ENCODE results near the gene MACROD1.

The MACROD1 gene, protein sequence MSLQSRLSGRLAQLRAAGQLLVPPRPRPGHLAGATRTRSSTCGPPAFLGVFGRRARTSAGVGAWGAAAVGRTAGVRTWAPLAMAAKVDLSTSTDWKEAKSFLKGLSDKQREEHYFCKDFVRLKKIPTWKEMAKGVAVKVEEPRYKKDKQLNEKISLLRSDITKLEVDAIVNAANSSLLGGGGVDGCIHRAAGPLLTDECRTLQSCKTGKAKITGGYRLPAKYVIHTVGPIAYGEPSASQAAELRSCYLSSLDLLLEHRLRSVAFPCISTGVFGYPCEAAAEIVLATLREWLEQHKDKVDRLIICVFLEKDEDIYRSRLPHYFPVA

DNA sequence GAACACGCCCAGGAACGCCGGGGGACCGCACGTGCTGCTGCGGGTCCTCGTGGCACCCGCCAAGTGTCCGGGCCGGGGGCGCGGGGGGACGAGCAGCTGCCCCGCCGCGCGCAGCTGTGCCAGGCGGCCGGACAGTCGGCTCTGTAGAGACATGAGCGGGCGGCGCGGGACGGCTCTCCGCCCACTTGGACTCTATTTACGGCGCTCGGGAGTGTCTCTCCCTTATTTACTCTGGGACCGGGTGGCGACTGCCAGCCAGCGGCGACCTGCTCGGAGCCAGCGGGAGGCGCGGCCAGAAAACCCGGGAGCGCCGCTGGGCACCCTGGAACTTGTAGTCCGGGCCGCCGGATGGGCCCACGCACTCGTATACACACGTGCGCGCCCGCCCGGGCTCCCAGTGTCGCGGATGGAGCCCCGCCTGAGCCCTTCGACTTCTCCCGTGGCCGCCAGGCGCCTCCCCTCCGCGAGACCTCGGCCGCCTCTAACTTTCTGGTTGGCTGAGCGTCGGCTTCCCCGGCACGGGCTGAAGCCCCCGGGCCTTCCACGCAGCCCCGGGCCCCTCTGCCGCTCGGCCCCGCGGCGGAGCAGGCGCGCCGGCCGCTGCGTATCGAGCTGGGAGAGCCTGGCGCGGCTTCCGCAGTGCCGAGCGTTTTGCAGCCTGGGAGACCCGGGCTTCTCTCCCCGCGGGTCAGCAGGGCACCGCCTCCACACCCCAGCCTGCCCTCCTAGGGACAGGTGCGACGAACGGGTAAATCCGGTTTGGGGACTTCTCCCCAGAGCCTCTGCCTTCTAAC is at the start of gene MACROD1:
MACROD1 (minus strand) TSS at position 272 of the 794 bp plus-strand sequence; CDS start at position 153, 119 bp downstream.
- DNase-seq (ENCODE audit: low read depth), result no peak
- peak within 1 kb of the TSS; percentile 80 for H3K4me3 ChIP-seq (ENCODE audit: low read depth, low read length)
- TF ChIP-seq, protein P1, sequence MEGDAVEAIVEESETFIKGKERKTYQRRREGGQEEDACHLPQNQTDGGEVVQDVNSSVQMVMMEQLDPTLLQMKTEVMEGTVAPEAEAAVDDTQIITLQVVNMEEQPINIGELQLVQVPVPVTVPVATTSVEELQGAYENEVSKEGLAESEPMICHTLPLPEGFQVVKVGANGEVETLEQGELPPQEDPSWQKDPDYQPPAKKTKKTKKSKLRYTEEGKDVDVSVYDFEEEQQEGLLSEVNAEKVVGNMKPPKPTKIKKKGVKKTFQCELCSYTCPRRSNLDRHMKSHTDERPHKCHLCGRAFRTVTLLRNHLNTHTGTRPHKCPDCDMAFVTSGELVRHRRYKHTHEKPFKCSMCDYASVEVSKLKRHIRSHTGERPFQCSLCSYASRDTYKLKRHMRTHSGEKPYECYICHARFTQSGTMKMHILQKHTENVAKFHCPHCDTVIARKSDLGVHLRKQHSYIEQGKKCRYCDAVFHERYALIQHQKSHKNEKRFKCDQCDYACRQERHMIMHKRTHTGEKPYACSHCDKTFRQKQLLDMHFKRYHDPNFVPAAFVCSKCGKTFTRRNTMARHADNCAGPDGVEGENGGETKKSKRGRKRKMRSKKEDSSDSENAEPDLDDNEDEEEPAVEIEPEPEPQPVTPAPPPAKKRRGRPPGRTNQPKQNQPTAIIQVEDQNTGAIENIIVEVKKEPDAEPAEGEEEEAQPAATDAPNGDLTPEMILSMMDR (IDR thresholded peaks at IDR 0.05; ENCODE audit: low read depth, low read length, missing control alignments), result no peak

DNA sequence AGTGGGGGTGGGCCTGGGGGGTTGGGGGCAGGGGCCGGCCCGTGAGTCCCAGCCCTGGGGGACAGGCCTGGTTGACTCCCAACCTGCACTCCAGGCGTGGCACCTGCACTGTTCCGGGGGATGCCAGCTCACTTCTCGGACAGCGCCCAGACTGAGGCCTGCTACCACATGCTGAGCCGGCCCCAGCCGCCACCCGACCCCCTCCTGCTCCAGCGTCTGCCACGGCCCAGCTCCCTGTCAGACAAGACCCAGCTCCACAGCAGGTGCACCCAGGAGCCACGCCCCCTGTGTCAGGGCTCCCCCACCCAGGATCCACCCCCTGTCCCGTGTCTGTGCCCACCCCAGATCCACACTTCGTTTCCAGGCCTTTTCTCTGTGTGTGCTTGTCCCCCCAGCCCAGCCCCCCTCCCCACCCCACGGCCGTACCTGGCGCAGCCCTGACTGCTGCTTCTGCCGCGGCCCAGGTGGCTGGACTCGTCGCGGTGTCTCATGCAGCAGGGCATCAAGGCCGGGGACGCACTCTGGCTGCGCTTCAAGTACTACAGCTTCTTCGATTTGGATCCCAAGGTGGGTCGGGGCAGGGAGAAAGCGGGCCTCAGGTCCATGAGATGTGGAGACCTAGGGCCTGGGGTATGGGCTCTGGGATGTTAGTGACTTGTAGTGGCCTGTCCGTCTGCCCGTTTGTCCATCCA is 45.4 kb upstream of the MACROD1 start:
- DNase-seq (ENCODE audit: low read depth), result no peak
- no peak overlapping the region for H3K4me3 ChIP-seq (ENCODE audit: low read depth, low read length)
- TF ChIP-seq, protein P1 (IDR thresholded peaks at IDR 0.05; ENCODE audit: low read depth, low read length, missing control alignments), result no peak

DNA sequence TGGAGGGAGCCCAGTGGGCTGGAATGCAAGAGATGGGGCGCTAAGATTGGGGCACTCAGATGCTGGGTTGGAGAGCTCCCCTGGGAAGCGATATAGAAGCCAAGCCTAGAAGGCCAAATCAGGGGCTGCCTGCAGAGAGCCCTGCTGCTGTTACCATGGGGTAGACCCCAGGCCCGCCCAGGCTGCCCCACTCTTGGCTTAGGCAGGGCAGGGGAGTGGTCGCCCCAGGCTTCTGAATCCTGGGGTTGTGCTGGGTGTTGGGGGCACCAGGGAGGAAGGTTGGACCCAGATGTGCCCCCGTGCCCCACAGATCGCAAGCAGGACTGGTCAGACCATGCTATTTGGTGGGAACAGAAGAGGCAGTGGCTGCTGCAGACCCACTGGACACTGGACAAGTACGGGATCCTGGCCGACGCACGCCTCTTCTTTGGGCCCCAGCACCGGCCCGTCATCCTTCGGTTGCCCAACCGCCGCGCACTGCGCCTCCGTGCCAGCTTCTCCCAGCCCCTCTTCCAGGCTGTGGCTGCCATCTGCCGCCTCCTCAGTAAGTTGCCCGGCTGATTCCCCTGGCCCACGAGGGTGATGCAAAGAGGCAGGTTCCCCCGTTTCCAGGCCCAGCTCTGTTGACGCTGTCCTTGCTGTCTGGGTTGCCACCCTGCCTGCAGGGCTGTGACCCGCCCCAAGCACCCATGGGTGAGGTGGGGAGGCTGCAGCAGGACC is 44.5 kb upstream of the MACROD1 start:
- TF ChIP-seq, protein P1 (IDR thresholded peaks at IDR 0.05; ENCODE audit: low read depth, low read length, missing control alignments), result no peak
- H3K4me3 ChIP-seq (ENCODE audit: low read depth, low read length), result no peak overlapping the region
- DNase-seq (ENCODE audit: low read depth), result no peak

DNA sequence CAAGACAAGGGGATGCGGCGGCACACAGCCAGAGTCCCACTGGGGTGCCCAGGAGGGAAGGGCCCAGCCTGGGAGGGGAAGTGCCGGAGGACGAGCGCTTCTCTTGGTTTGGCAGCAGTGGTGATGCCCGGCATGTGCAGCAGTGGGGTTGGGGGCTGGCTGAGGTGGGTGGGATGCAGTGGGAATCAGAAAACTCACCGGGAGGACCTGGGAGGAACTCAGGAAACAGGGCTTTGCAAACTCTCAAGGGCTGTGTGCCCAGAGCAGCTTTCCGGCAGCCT is 43.6 kb upstream of the MACROD1 start:
- TF ChIP-seq, protein P1 (IDR thresholded peaks at IDR 0.05; ENCODE audit: low read depth, low read length, missing control alignments), result no peak
- no peak overlapping the region for H3K4me3 ChIP-seq (ENCODE audit: low read depth, low read length)
- DNase-seq (ENCODE audit: low read depth), result no peak

DNA sequence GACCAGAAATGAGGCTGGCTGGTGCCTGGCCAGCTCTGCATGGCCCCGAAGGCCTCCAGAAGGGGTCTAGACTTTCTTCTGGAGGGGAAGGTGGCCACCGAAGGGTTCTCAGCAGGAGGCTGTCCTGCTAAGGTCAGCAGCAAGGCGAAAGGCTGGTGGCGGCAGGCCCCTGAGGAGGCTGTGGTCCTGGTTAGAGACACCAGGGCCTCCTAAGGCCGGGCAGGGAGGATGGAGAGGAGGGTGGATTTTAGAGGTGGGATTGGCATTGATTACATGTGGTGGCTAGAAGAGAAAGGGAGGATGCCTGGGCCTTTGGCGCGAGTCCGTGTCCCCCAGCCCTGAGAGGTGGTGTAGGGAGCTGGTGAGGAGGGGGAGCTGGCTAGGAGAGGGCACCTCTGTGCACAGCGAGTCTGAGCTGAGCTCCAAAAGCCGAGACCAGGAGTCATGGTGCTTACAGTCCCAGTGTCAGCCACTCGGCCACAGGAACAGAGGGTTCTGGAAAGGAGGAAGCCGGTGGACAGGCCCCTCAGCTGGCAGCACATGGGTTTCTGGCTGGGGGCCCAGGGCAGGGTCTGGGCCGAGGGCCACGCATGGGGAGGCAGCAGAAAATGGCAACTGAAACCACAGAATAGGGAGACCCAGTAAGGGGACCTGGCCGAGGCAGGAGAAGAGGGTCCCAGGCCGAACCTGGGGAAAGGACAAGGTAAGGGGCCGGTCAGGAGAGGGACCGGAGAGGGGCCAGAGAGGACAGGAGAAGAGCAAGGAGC is 43.1 kb upstream of the MACROD1 start:
- peak overlapping the region; percentile 77 for H3K4me3 ChIP-seq (ENCODE audit: low read depth, low read length)
- TF ChIP-seq, protein P1 (IDR thresholded peaks at IDR 0.05; ENCODE audit: low read depth, low read length, missing control alignments), result no peak
- no peak for DNase-seq (ENCODE audit: low read depth)
